Activated T-cell treated with anti-CD3 and anti-CD28 coated beads for 24 hours (primary cell): ENCODE results near the gene TGDS.
"Not testable (repeated sequence)": the region's sequence is repeated elsewhere in the genome, so short reads cannot be mapped to it uniquely, and the experiment has no call there.

Source experiments
- DNase-seq: peaks from one replicate; pipeline ENCODE4 v3.0.0-alpha.2; 2020; ENCODE audit warnings: low read depth

Gene TGDS

DNA sequence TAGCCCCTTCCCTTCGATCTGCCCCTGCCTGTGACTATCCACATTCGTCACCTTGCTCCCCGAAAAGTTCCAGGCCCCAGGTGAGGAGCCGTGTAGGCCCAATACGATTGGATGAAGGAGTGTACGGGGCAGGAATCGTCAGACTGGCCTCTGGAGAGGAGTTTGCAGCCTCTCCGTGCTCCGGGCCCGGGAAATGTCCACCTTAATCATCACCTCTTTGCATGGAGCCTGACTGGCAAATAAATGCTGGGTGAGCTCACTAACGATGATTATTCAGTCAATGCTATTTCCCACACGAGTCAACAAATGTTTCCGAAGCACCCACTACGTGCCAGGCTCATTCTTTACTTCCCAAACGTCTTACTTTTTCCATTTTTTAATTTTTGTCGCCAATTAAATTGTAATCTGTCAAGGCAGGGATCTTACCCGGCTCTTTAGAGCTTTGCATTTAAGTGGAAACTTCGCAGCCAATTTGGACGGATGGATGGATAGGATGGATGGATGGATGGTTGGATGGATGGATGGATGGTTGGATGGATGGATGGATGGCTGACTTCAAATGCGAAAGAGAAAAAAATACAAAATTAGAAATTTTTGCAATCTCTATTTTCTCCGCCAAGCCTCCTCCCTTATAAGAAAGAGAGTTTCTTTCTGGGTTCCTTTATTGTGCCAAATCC, 45.8 kb downstream of the TGDS start:
- no peak for DNase-seq

- DNase-seq = peak; percentile 89
Observed at GRCh38 chr13:94549232-94550061, 46.5 kb downstream of the TGDS start.

- no peak for DNase-seq
Observed at GRCh38 chr13:94548821-94549231, 47.1 kb downstream of the TGDS start.

DNA sequence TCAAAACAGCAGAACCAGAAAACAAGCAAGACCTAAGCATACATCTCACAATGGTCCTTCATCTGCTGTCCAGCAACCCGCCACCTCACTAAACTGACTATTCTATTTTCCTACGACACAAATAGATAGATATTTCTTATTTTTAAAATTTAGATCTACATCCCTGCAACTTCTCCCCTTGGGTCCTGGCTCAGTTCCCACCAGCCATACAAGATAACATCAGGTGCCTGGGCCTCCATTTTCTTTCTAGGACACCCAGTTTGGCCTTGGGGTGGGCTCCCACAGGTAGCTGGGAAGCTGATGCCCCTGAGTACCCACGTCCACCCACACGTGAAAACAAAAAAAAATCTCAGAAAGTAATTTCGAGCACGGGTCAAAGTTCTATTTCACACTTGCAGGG, 47.6 kb downstream of the TGDS start:
- no peak for DNase-seq

DNA sequence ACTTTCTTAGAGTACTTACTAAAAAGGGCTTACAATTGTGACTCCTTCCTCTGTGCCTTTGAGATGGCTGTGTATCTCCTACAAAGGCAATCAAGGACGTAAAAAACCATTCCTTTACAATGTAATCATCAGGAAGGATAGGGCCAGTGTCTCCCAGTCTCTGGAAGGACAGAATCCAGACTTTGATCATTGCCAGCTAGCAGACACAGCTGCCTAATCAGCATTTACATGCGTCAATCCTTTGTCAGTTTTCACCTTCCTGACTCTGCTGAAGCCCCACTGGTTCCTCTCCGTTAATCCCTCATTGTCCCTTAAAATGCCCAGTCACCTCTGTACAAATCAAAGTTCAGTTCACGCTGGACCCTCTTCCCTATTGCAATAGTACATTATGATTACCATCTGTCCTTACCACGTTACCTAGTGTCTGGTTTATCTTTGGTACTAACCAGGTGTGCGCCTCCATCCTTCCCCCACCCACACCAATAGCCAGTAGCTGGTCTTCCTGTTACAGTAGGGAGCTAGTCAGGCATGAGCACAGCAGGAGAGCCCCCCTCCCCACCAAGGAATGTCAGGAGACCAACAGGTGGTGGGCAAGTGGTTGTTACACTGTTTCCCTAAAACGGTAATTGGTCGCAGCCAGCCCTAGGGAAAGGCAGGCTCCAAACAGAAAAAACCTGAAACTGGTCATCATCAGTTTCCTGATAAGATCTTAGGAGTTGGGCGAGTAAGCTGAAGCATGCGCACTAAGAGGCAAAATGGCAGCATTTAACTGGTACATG, 49.7 kb downstream of the TGDS start:
- no peak for DNase-seq

DNA sequence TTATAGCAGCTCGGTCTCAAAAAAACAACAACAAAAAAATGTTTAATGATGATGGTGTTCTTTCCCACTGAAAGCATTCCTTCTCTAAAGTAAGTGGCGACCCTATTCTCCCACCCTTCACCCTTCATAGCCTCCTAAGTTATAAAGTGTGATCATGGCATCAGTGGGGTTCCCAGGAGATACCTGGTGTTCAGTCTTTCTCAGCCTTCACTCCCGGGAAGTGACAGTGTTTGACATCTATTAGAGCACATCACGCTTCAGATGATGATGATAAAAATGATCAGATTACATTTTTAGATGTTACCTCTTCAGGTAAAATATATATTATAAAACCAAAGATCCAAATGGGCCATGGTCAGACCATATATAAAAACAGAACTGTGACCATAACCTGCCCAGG, 51.0 kb downstream of the TGDS start:
- no peak for DNase-seq

GRCh38 chr13:94542917-94543316, 53.0 kb downstream of the TGDS start:
- no peak for DNase-seq

DNA sequence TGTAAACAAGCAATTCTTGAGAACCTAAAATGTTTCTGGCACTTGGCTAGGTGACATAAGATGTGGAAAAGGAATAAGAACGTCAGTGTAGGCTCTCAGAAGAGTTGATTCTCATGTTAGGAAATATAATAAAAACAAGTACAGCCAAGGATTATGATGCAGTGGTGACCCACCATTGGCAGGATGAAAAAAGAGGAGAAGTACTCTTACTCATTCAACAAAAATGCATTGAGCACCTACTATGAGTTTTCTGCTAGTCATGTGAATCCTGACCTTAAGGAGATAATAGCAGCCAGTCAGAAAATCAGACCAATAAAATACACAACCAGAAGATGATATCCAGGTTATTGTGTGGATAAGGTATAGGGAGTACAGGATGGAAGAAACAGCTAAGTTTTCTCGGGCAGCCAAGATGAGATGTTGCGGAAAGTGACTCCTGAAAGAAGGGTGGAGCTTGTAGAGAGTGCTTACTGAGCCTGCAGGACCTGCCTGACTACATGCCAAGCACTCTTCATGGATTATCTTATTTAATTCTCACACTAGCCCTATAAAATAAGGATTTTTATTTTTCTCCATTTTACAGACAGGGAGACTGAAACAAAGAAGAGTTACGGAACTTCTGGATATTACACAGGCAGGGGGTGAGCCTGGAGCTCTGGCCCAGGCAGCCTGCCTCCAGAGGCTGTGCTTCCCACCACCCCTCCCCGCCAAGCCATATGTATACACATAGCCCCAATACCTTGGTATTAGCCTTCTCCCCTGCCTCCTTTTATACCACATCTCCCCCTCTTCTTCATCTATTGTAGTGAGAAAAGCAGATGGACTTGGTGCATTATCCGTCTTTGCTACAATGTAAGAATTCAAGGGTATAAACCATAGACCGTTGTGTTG, 58.0 kb downstream of the TGDS start:
- no peak for DNase-seq

DNA sequence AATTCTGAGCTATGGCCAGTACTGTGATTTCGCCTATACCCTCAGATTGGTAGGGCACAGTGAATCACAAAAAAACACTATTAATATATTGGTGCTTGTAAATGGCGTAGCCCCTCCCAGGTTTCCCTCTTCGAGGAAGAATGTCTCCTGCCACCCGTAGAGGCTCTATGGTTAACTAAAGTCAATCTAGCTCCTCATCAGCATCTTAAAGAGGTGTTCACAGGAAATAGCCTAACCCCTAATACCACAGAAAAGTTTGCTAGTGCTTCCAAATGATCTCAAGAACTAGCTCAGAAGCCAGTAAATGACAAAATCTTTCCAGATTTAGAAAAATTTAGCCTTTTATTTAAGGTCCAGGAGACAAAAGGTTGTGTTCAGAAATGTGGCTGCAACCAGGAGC, 60.2 kb downstream of the TGDS start:
- no peak for DNase-seq

GRCh38 chr13:94535231-94535630, 60.7 kb downstream of the TGDS start:
- DNase-seq = no peak

- DNase-seq = no peak
Observed at GRCh38 chr13:94534166-94534565, 61.8 kb downstream of the TGDS start.

DNA sequence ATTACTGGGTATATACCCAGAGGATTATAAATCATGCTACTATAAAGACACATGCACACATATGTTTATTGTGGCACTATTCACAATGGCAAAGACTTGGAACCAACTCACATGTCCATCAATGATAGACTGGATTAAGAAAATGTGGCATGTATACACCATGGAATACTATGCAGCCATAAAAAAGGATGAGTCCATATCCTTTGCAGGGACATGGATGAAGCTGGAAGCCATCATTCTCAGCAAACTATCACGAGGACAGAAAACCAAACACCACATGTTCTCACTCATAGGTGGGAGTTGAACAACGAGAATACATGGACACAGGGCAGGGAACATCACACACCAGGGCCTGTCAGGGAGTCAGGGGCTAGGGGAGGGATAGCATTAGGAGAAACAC, 63.7 kb downstream of the TGDS start:
- not testable (repeated sequence) for DNase-seq

DNA sequence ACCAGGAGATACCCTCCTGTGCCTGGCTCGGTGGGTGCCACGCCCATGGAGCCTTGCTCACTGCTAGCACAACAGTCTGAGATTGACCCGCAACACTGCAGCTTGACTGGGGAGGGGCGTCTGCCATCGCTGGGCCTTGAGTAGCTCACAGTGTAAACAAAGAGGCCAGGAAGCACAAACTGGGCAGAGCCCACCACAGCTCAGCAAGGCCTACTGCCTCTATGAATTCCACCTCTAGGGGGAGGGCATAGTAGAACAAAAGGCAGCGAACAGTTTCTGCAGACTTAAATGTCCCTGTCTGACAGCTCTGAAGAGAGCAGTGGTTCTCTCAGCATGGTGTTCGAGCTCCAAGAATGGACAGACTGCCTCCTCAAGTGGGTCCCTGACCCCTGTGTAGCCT, 69.0 kb downstream of the TGDS start:
- DNase-seq = not testable (repeated sequence)

DNA sequence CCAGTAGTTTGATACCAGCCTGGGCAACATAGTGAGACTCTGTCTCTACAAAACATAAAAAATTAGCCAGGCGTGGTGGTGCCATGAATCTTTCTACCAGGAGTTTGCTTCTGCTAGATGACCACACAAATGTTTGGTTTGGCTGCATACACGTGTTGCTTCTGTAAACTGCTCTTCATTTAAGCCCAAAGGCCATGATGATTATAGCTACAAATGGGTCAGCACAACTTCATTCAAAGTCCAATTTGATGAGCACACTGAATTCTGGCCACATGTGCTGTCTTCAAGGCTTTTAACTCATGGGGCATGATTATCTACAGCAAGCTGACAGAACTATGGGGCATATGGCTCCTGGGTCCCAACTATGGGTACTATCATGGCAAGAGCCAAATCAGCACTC, 70.2 kb downstream of the TGDS start:
- no peak for DNase-seq

DNA sequence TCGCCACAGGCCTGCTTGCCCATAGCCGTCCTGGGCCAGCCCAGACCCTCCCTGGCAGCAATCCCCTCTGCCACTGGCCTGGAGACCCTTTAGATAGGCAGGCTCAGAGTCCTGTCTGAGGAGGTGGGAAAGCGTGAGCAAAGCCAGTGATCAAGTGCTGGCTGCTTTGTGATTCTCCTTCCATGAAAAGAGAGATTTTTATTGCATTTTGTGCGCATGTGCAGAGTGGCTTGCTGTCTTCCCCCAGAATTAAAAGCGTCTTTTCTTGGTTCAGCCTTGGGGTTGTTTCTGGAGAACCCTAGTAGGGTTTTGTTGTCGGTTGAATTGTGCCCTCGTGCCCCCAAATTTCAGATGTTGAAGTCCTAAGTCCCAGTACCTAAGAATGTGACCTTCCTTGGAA, 71.5 kb downstream of the TGDS start:
- DNase-seq = no peak
